Activated CD4-positive, alpha-beta T cell treated with anti-CD3 and anti-CD28 coated beads for 36 hours (primary cell): ENCODE data around the gene TTC33. TPM values are rescaled to one million over a fixed set of nuclear protein-coding genes. Genes with fewer than 3 reads are reported as not detected.

Experiments used
- ATAC-seq: fragments of 200-7000 bp; cut with Tn5 transposase; one replicate; pipeline ENCODE4 v1.10.0; 2021; ENCODE audit warnings: mild to moderate bottlenecking, moderate library complexity
- CTCF ChIA-PET: fragments of 350-600 bp; sonication (Branson Sonifier 250); formaldehyde crosslinking; loops from one replicate; lab custom pipeline; 2021; ENCODE audit warnings: antibody characterized with exemption; lab: Charles Lee
- POLR2A ChIA-PET: fragments of 350-600 bp; sonication (Branson Sonifier 250); formaldehyde crosslinking; loops from one replicate; lab custom pipeline; 2021; ENCODE audit warnings: antibody characterized with exemption, inconsistent platforms; lab: Charles Lee
- DNase-seq: peaks from one replicate; pipeline ENCODE4 v3.0.0-alpha.2; 2020
- H3K27ac Mint-ChIP-seq: one replicate; pipeline ENCODE4 v1.8.0; 2021; ENCODE audit warnings: mixed read lengths
- H3K27me3 Mint-ChIP-seq: one replicate; pipeline ENCODE4 v1.8.0; 2021; ENCODE audit warnings: mixed read lengths
- H3K36me3 Mint-ChIP-seq: one replicate; pipeline ENCODE4 v1.8.0; 2021; ENCODE audit warnings: low read depth, mixed read lengths
- H3K4me1 Mint-ChIP-seq: one replicate; pipeline ENCODE4 v1.8.0; 2021; ENCODE audit warnings: mixed read lengths
- H3K4me3 Mint-ChIP-seq: one replicate; pipeline ENCODE4 v1.8.0; 2021; ENCODE audit warnings: mild to moderate bottlenecking, moderate library complexity, mixed read lengths
- H3K9me3 Mint-ChIP-seq: one replicate; pipeline ENCODE4 v1.8.0; 2021; ENCODE audit warnings: low read depth, mixed read lengths
- intact Hi-C, 2 experiments: fragments of 100-400 bp; cut with DNase I in 1 of 2; cut with micrococcal nuclease in 1 of 2; formaldehyde crosslinking; loops; one replicate each; pipeline versions ENCODE4 v1.14.2 to v1.15.1; 2022 to 2024; cut with DNase I, micrococcal nuclease
- total RNA-seq, 2 experiments: library from RNA; stranded (reverse); gene quantifications; one replicate each; pipeline ENCODE4 v1.2.3, GENCODE V29; 2021

Gene TTC33
- total RNA-seq, 2 experiments from 2014 or later, result 31.4 to 31.7 TPM

GRCh38 chr5:40634154-40634553 lies 121.6 kb downstream of the TTC33 start:
- ChIA-PET POLR2A (no interaction called here), CTCF (interaction anchor here (1.3 kb wide), 1 partner anchor 28 kb away, joined by 4 read pairs; no protein-coding TSS in a partner anchor)
- Mint-ChIP-seq H3K27ac (no peak overlapping the region), H3K9me3 (peaks cover 28% of the 10 kb centered on the region), H3K27me3 (no peaks in the 10 kb centered on the region), H3K4me1 (no peaks in the 10 kb centered on the region), H3K36me3 (peaks cover 9% of the 10 kb centered on the region), H3K4me3 (no peak overlapping the region)
- DNase-seq (no peak), ATAC-seq (no peak)
- intact Hi-C loops, result no loop called here

GRCh38 chr5:40631236-40631635 lies 124.5 kb downstream of the TTC33 start:
- Mint-ChIP-seq H3K36me3 (peaks cover 5% of the 10 kb centered on the region), H3K27me3 (no peaks in the 10 kb centered on the region), H3K27ac (no peak overlapping the region), H3K4me1 (peaks cover 15% of the 10 kb centered on the region), H3K4me3 (no peak overlapping the region), H3K9me3 (peaks cover 5% of the 10 kb centered on the region)
- intact Hi-C loops, result no loop called here
- ChIA-PET CTCF (no interaction called here), POLR2A (no interaction called here)
- no peak for DNase-seq
- no peak for ATAC-seq

- peaks cover under 1% of the 10 kb centered on the region for H3K36me3 Mint-ChIP-seq
- DNase-seq (no peak), ATAC-seq (no peak)
- intact Hi-C loops, result no loop called here
- H3K27ac Mint-ChIP-seq, result no peak overlapping the region
- POLR2A ChIA-PET, result no interaction called here
- CTCF ChIA-PET, result no interaction called here
- H3K4me1 Mint-ChIP-seq, result peaks cover 17% of the 10 kb centered on the region
- no peaks in the 10 kb centered on the region for H3K27me3 Mint-ChIP-seq
- peaks cover 1% of the 10 kb centered on the region for H3K9me3 Mint-ChIP-seq
- H3K4me3 Mint-ChIP-seq, result no peak overlapping the region
Observed at GRCh38 chr5:40630126-40630525, 125.6 kb downstream of the TTC33 start.

GRCh38 chr5:40628407-40628806 lies 127.4 kb downstream of the TTC33 start:
- peaks cover 1% of the 10 kb centered on the region for H3K9me3 Mint-ChIP-seq
- no peak overlapping the region for H3K4me3 Mint-ChIP-seq
- peaks cover 30% of the 10 kb centered on the region for H3K4me1 Mint-ChIP-seq
- no peak overlapping the region for H3K27ac Mint-ChIP-seq
- DNase-seq (no peak), ATAC-seq (no peak)
- H3K36me3 Mint-ChIP-seq, result no peaks in the 10 kb centered on the region
- intact Hi-C loops, result loop anchor here in 1 of 2 experiments (10.0 kb wide), 1 partner anchor 46 kb away; the partner anchor contains the start of gene PTGER4
- ChIA-PET POLR2A (no interaction called here), CTCF (interaction anchor here (1.0 to 1.5 kb wide), 2 partner anchors 10 to 48 kb away, joined by 4 read pairs; no protein-coding TSS in a partner anchor)
- H3K27me3 Mint-ChIP-seq, result no peaks in the 10 kb centered on the region

- no peaks in the 10 kb centered on the region for H3K27me3 Mint-ChIP-seq
- peaks cover 37% of the 10 kb centered on the region for H3K4me1 Mint-ChIP-seq
- H3K36me3 Mint-ChIP-seq, result no peaks in the 10 kb centered on the region
- ChIA-PET CTCF (interaction anchor here (0.9 to 1.5 kb wide), 3 partner anchors 9 to 47 kb away, joined by 3 to 4 read pairs (median 4); no protein-coding TSS in a partner anchor), POLR2A (no interaction called here)
- ATAC-seq (peak; percentile 55), DNase-seq (no peak)
- intact Hi-C loops, result loop anchor here in 1 of 2 experiments (10.0 kb wide), 1 partner anchor 47 kb away; the partner anchor contains the start of gene PTGER4
- H3K4me3 Mint-ChIP-seq, result no peak overlapping the region
- peaks cover 1% of the 10 kb centered on the region for H3K9me3 Mint-ChIP-seq
- H3K27ac Mint-ChIP-seq, result no peak overlapping the region
Observed at GRCh38 chr5:40627706-40628105, 128.1 kb downstream of the TTC33 start.

- Mint-ChIP-seq H3K27ac (no peak overlapping the region), H3K36me3 (no peaks in the 10 kb centered on the region), H3K9me3 (peaks cover 1% of the 10 kb centered on the region), H3K27me3 (no peaks in the 10 kb centered on the region), H3K4me3 (no peak overlapping the region), H3K4me1 (peaks cover 46% of the 10 kb centered on the region)
- ATAC-seq (no peak), DNase-seq (no peak)
- ChIA-PET CTCF (no interaction called here), POLR2A (interaction anchor here (0.6 kb wide), 1 partner anchor 141 kb away, joined by 3 read pairs; no protein-coding TSS in a partner anchor)
- intact Hi-C loops, result loop anchor here in 1 of 2 experiments (10.0 kb wide), 1 partner anchor 48 kb away; the partner anchor contains the start of gene PTGER4
Observed at GRCh38 chr5:40626801-40627200, 129.0 kb downstream of the TTC33 start.

- CTCF ChIA-PET, result interaction anchor here (0.8 to 1.5 kb wide), 2 partner anchors 12 to 60 kb away, joined by 4 to 5 read pairs; no protein-coding TSS in a partner anchor
- peak; percentile 71 for ATAC-seq
- H3K4me3 Mint-ChIP-seq, result no peak overlapping the region
Observed at GRCh38 chr5:40623480-40624420, 132.0 kb downstream of the TTC33 start.

GRCh38 chr5:40622463-40623252 lies 133.1 kb downstream of the TTC33 start:
- Mint-ChIP-seq H3K4me1 (peaks cover 40% of the 10 kb centered on the region), H3K27me3 (no peaks in the 10 kb centered on the region), H3K27ac (no peak overlapping the region), H3K4me3 (no peak overlapping the region), H3K36me3 (no peaks in the 10 kb centered on the region), H3K9me3 (no peaks in the 10 kb centered on the region)
- DNase-seq (no peak), ATAC-seq (no peak)
- POLR2A ChIA-PET, result interaction anchor here (0.6 to 1.1 kb wide), 3 partner anchors 8 to 185 kb away, joined by 3 to 4 read pairs (median 3); no protein-coding TSS in a partner anchor
- CTCF ChIA-PET, result interaction anchor here (0.8 to 1.5 kb wide), 2 partner anchors 11 to 61 kb away, joined by 4 to 5 read pairs; no protein-coding TSS in a partner anchor
- intact Hi-C loops, result loop anchor here in 1 of 2 experiments (10.0 kb wide), 1 partner anchor 52 kb away; the partner anchor contains the start of gene PTGER4

More at GRCh38 chr5:40623480-40624420, 132.0 kb downstream of the TTC33 start:
- intact Hi-C loops, result loop anchor here in 1 of 2 experiments (10.0 kb wide), 1 partner anchor 51 kb away; the partner anchor contains the start of gene PTGER4
- Mint-ChIP-seq H3K27ac (no peak overlapping the region), H3K27me3 (no peaks in the 10 kb centered on the region), H3K36me3 (no peaks in the 10 kb centered on the region), H3K9me3 (no peaks in the 10 kb centered on the region), H3K4me1 (peaks cover 47% of the 10 kb centered on the region)
- POLR2A ChIA-PET, result interaction anchor here (0.6 to 1.1 kb wide), 4 partner anchors 9 to 1191 kb away, joined by 3 to 4 read pairs (median 3); no protein-coding TSS in a partner anchor
- DNase-seq, result peak; percentile 28

- DNase-seq (no peak), ATAC-seq (no peak)
- intact Hi-C loops, result no loop called here
- H3K27me3 Mint-ChIP-seq, result no peaks in the 10 kb centered on the region
- no peak overlapping the region for H3K4me3 Mint-ChIP-seq
- no peak overlapping the region for H3K27ac Mint-ChIP-seq
- peaks cover 42% of the 10 kb centered on the region for H3K4me1 Mint-ChIP-seq
- POLR2A ChIA-PET, result no interaction called here
- H3K36me3 Mint-ChIP-seq, result peaks cover 1% of the 10 kb centered on the region
- H3K9me3 Mint-ChIP-seq, result no peaks in the 10 kb centered on the region
- CTCF ChIA-PET, result interaction anchor here (1.9 kb wide), 1 partner anchor 8 kb away, joined by 4 read pairs; no protein-coding TSS in a partner anchor
Observed at GRCh38 chr5:40619421-40619820, 136.3 kb downstream of the TTC33 start.

- Mint-ChIP-seq H3K4me3 (no peak overlapping the region), H3K36me3 (peaks cover 1% of the 10 kb centered on the region), H3K27me3 (no peaks in the 10 kb centered on the region), H3K4me1 (peaks cover 37% of the 10 kb centered on the region), H3K27ac (no peak overlapping the region), H3K9me3 (no peaks in the 10 kb centered on the region)
- ATAC-seq (no peak), DNase-seq (no peak)
- ChIA-PET POLR2A (no interaction called here), CTCF (interaction anchor here (0.7 to 1.9 kb wide), 3 partner anchors 9 to 18 kb away, joined by 3 to 4 read pairs (median 3); no protein-coding TSS in a partner anchor)
- intact Hi-C loops, result no loop called here
Observed at GRCh38 chr5:40618926-40619325, 136.8 kb downstream of the TTC33 start.
